ENCODE results near the gene VENTX.

DNA sequence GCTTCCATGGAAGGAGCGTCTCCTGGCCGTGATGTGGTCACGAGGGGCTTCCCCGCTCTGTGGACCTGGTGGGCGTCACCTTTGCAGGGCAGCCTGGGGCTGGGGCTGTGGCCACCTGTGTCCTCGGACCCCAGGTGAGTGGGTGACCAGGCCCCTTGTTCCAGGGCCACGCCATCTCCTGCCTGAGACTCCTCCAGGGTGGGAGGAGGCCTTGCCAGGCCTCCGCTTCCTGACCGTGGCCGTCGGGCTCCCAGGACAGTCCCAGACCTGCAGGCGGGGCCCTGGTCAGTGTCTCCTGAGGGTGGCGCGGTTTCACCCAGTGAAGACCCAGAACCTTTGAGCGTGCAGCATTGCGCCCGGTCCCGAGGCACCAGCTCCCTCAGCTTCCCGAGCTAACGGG, 28.0 kb upstream of the VENTX start:
- TF ChIP-seq, protein P1, sequence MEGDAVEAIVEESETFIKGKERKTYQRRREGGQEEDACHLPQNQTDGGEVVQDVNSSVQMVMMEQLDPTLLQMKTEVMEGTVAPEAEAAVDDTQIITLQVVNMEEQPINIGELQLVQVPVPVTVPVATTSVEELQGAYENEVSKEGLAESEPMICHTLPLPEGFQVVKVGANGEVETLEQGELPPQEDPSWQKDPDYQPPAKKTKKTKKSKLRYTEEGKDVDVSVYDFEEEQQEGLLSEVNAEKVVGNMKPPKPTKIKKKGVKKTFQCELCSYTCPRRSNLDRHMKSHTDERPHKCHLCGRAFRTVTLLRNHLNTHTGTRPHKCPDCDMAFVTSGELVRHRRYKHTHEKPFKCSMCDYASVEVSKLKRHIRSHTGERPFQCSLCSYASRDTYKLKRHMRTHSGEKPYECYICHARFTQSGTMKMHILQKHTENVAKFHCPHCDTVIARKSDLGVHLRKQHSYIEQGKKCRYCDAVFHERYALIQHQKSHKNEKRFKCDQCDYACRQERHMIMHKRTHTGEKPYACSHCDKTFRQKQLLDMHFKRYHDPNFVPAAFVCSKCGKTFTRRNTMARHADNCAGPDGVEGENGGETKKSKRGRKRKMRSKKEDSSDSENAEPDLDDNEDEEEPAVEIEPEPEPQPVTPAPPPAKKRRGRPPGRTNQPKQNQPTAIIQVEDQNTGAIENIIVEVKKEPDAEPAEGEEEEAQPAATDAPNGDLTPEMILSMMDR (IDR thresholded peaks at IDR 0.05): no peak
- TF ChIP-seq EZH2 (IDR thresholded peaks at IDR 0.05): no peak

Measured in neural progenitor cell (in vitro differentiated cells).